ENCODE measurements around the gene ERC2. TPM values are rescaled to one million over a fixed set of nuclear protein-coding genes. Genes with fewer than 3 reads are reported as not detected.

The ERC2 gene
- total RNA-seq, 4 donors from 2014 or later = 5.3 to 8.8 (median 7.8) TPM

- H3K4me3 ChIP-seq (replicated peaks in 1 of 3) = no peak overlapping the region
- no peak overlapping the region for H3K27ac ChIP-seq
- no peaks in the 10 kb centered on the region for H3K36me3 ChIP-seq
- intact Hi-C loops (cut with DNase I) = no loop called here
- no peaks in the 10 kb centered on the region for H3K4me1 ChIP-seq
- no peaks in the 10 kb centered on the region for H3K9me3 ChIP-seq
- H3K27me3 ChIP-seq = no peaks in the 10 kb centered on the region
- WGBS, 2 donors = 60 to 71% methylated on average over 2 of the region's 2 CpGs
- TF ChIP-seq CTCF (IDR thresholded peaks at IDR 0.05) (no peak), POLR2A (IDR thresholded peaks at IDR 0.05) (no peak)
- DNase-seq = no peak
These were observed 322.9 kb downstream of the ERC2 start for GRCh38 chr3:56145410-56145809.

GRCh38 chr3:56144805-56145204 is 323.5 kb downstream of the ERC2 start:
- no peak for DNase-seq
- Histone ChIP-seq H3K27me3 (no peaks in the 10 kb centered on the region), H3K9me3 (no peaks in the 10 kb centered on the region), H3K4me3 (replicated peaks in 1 of 3) (no peak overlapping the region), H3K27ac (no peak overlapping the region), H3K4me1 (no peaks in the 10 kb centered on the region), H3K36me3 (no peaks in the 10 kb centered on the region)
- no peak for TF ChIP-seq POLR2A (IDR thresholded peaks at IDR 0.05)
- TF ChIP-seq CTCF (IDR thresholded peaks at IDR 0.05) = no peak
- 66 to 81% methylated on average over 4 of the region's 4 CpGs for WGBS, 2 donors
- intact Hi-C loops (cut with DNase I) = no loop called here

GRCh38 chr3:56137415-56137814 is 330.9 kb downstream of the ERC2 start:
- Histone ChIP-seq H3K4me3 (replicated peaks in 1 of 3) (no peak overlapping the region), H3K9me3 (no peaks in the 10 kb centered on the region), H3K27me3 (no peaks in the 10 kb centered on the region), H3K4me1 (no peaks in the 10 kb centered on the region), H3K36me3 (no peaks in the 10 kb centered on the region), H3K27ac (no peak overlapping the region)
- WGBS, 2 donors = 27 to 32% methylated on average over 1 of the region's 1 CpG
- DNase-seq = no peak
- intact Hi-C loops (cut with DNase I) = no loop called here
- TF ChIP-seq POLR2A (IDR thresholded peaks at IDR 0.05) (no peak), CTCF (IDR thresholded peaks at IDR 0.05) (no peak)

GRCh38 chr3:56136514-56136913 is 331.8 kb downstream of the ERC2 start:
- Histone ChIP-seq H3K4me1 (no peaks in the 10 kb centered on the region), H3K27me3 (no peaks in the 10 kb centered on the region), H3K4me3 (replicated peaks in 1 of 3) (no peak overlapping the region), H3K36me3 (no peaks in the 10 kb centered on the region), H3K27ac (no peak overlapping the region), H3K9me3 (no peaks in the 10 kb centered on the region)
- TF ChIP-seq CTCF (IDR thresholded peaks at IDR 0.05) (no peak), POLR2A (IDR thresholded peaks at IDR 0.05) (no peak)
- DNase-seq = no peak
- WGBS, 2 donors = 38 to 58% methylated on average over 2 of the region's 2 CpGs
- intact Hi-C loops (cut with DNase I) = no loop called here

- no peak for TF ChIP-seq CTCF (IDR thresholded peaks at IDR 0.05)
- no peak for TF ChIP-seq POLR2A (IDR thresholded peaks at IDR 0.05)
- Histone ChIP-seq H3K27me3 (no peaks in the 10 kb centered on the region), H3K4me3 (replicated peaks in 1 of 3) (no peak overlapping the region), H3K27ac (no peak overlapping the region), H3K36me3 (no peaks in the 10 kb centered on the region), H3K9me3 (no peaks in the 10 kb centered on the region), H3K4me1 (no peaks in the 10 kb centered on the region)
- DNase-seq = no peak
- 79 to 90% methylated on average over 4 of the region's 4 CpGs for WGBS, 2 donors
- intact Hi-C loops (cut with DNase I) = no loop called here
These were observed 332.3 kb downstream of the ERC2 start for GRCh38 chr3:56135941-56136340.
